Measurements from ENCODE around the gene DAGLA. TPM values are rescaled to one million over a fixed set of nuclear protein-coding genes. Genes with fewer than 3 reads are reported as not detected.

DAGLA gene
- total RNA-seq, 1 donor from 2014 or later, result 0.18 TPM

GRCh38 chr11:61688365-61689163 is 8.4 kb downstream of the DAGLA start:
- no peak for DNase-seq (ENCODE audit: low spot score)
- Mint-ChIP-seq H3K27ac (no peak overlapping the region), H3K9me3 (no peaks in the 10 kb centered on the region), H3K4me1 (ENCODE audit: low read depth) (no peaks in the 10 kb centered on the region), H3K27me3 (ENCODE audit: insufficient read depth) (peaks cover 27% of the 10 kb centered on the region), H3K36me3 (ENCODE audit: low read depth) (no peaks in the 10 kb centered on the region), H3K4me3 (no peak overlapping the region)
- intact Hi-C loops (cut with micrococcal nuclease), result no loop called here

GRCh38 chr11:61689164-61689496 is 8.9 kb downstream of the DAGLA start:
- H3K4me1 Mint-ChIP-seq (ENCODE audit: low read depth), result no peaks in the 10 kb centered on the region
- H3K27me3 Mint-ChIP-seq (ENCODE audit: insufficient read depth), result peaks cover 27% of the 10 kb centered on the region
- H3K36me3 Mint-ChIP-seq (ENCODE audit: low read depth), result no peaks in the 10 kb centered on the region
- intact Hi-C loops (cut with micrococcal nuclease), result no loop called here
- DNase-seq (ENCODE audit: low spot score), result no peak
- H3K4me3 Mint-ChIP-seq, result no peak overlapping the region
- no peak overlapping the region for H3K27ac Mint-ChIP-seq
- H3K9me3 Mint-ChIP-seq, result no peaks in the 10 kb centered on the region

GRCh38 chr11:61690706-61691379 is 10.7 kb downstream of the DAGLA start:
- intact Hi-C loops (cut with micrococcal nuclease), result loop anchor here (10.0 kb wide), 1 partner anchor 434 kb away; the partner anchor contains the start of gene INCENP
- Mint-ChIP-seq H3K36me3 (ENCODE audit: low read depth) (no peaks in the 10 kb centered on the region), H3K27ac (no peak overlapping the region), H3K27me3 (ENCODE audit: insufficient read depth) (peaks cover 16% of the 10 kb centered on the region), H3K4me3 (no peak overlapping the region), H3K4me1 (ENCODE audit: low read depth) (peaks cover 5% of the 10 kb centered on the region), H3K9me3 (no peaks in the 10 kb centered on the region)
- no peak for DNase-seq (ENCODE audit: low spot score)

GRCh38 chr11:61691380-61692156 is 11.4 kb downstream of the DAGLA start:
- Mint-ChIP-seq H3K36me3 (ENCODE audit: low read depth) (no peaks in the 10 kb centered on the region), H3K27ac (no peak overlapping the region), H3K27me3 (ENCODE audit: insufficient read depth) (peaks cover 15% of the 10 kb centered on the region), H3K9me3 (no peaks in the 10 kb centered on the region), H3K4me1 (ENCODE audit: low read depth) (peaks cover 12% of the 10 kb centered on the region), H3K4me3 (no peak overlapping the region)
- DNase-seq (ENCODE audit: low spot score), result no peak
- intact Hi-C loops (cut with micrococcal nuclease), result loop anchor here (10.0 kb wide), 1 partner anchor 433 kb away; the partner anchor contains the start of gene INCENP

GRCh38 chr11:61693922-61694601 is 13.9 kb downstream of the DAGLA start:
- Mint-ChIP-seq H3K4me1 (ENCODE audit: low read depth) (peaks cover 25% of the 10 kb centered on the region), H3K4me3 (no peak overlapping the region), H3K36me3 (ENCODE audit: low read depth) (no peaks in the 10 kb centered on the region), H3K9me3 (no peaks in the 10 kb centered on the region), H3K27me3 (ENCODE audit: insufficient read depth) (peaks cover 6% of the 10 kb centered on the region), H3K27ac (no peak overlapping the region)
- DNase-seq (ENCODE audit: low spot score), result no peak
- intact Hi-C loops (cut with micrococcal nuclease), result loop anchor here (10.0 kb wide), 1 partner anchor 431 kb away; the partner anchor contains the start of gene INCENP

- peaks cover 6% of the 10 kb centered on the region for H3K27me3 Mint-ChIP-seq (ENCODE audit: insufficient read depth)
- no peaks in the 10 kb centered on the region for H3K36me3 Mint-ChIP-seq (ENCODE audit: low read depth)
- intact Hi-C loops (cut with micrococcal nuclease), result loop anchor here (10.0 kb wide), 1 partner anchor 430 kb away; the partner anchor contains the start of gene INCENP
Measured at GRCh38 chr11:61694602-61694939, 14.4 kb downstream of the DAGLA start.

GRCh38 chr11:61694946-61695706 is 14.9 kb downstream of the DAGLA start:
- H3K4me1 Mint-ChIP-seq (ENCODE audit: low read depth), result peaks cover 25% of the 10 kb centered on the region
- no peak for DNase-seq (ENCODE audit: low spot score)
- peak overlapping the region; percentile 70 for H3K4me3 Mint-ChIP-seq
- no peaks in the 10 kb centered on the region for H3K36me3 Mint-ChIP-seq (ENCODE audit: low read depth)
- peaks cover 5% of the 10 kb centered on the region for H3K27me3 Mint-ChIP-seq (ENCODE audit: insufficient read depth)
- no peaks in the 10 kb centered on the region for H3K9me3 Mint-ChIP-seq
- intact Hi-C loops (cut with micrococcal nuclease), result loop anchor here (5.0 to 10.0 kb wide), 2 partner anchors 57 to 430 kb away; partner anchors contain the start of genes INCENP and MYRF
- peak overlapping the region; percentile 82 for H3K27ac Mint-ChIP-seq

More at GRCh38 chr11:61694602-61694939, 14.4 kb downstream of the DAGLA start:
- Mint-ChIP-seq H3K4me3 (no peak overlapping the region), H3K27ac (no peak overlapping the region), H3K4me1 (ENCODE audit: low read depth) (peaks cover 25% of the 10 kb centered on the region), H3K9me3 (no peaks in the 10 kb centered on the region)
- DNase-seq (ENCODE audit: low spot score), result no peak

- Mint-ChIP-seq H3K27ac (peak overlapping the region; percentile 82), H3K36me3 (ENCODE audit: low read depth) (no peaks in the 10 kb centered on the region), H3K27me3 (ENCODE audit: insufficient read depth) (peaks cover 3% of the 10 kb centered on the region), H3K4me3 (peak overlapping the region; percentile 70), H3K4me1 (ENCODE audit: low read depth) (peaks cover 25% of the 10 kb centered on the region), H3K9me3 (no peaks in the 10 kb centered on the region)
- peak; percentile 90 for DNase-seq (ENCODE audit: low spot score)
- intact Hi-C loops (cut with micrococcal nuclease), result loop anchor here (1.0 to 10.0 kb wide), 6 partner anchors 12 to 429 kb away; partner anchors contain the start of genes DAGLA, FEN1, INCENP and MYRF
Measured at GRCh38 chr11:61695917-61696316, 15.7 kb downstream of the DAGLA start.

- Mint-ChIP-seq H3K27ac (no peak overlapping the region), H3K4me1 (ENCODE audit: low read depth) (peaks cover 25% of the 10 kb centered on the region), H3K4me3 (no peak overlapping the region), H3K9me3 (no peaks in the 10 kb centered on the region), H3K27me3 (ENCODE audit: insufficient read depth) (peaks cover under 1% of the 10 kb centered on the region), H3K36me3 (ENCODE audit: low read depth) (no peaks in the 10 kb centered on the region)
- no peak for DNase-seq (ENCODE audit: low spot score)
- intact Hi-C loops (cut with micrococcal nuclease), result loop anchor here (1.0 to 10.0 kb wide), 6 partner anchors 12 to 428 kb away; partner anchors contain the start of genes DAGLA, FEN1, INCENP and MYRF
Measured at GRCh38 chr11:61696602-61697001, 16.4 kb downstream of the DAGLA start.

- H3K36me3 Mint-ChIP-seq (ENCODE audit: low read depth), result no peaks in the 10 kb centered on the region
- peaks cover 25% of the 10 kb centered on the region for H3K4me1 Mint-ChIP-seq (ENCODE audit: low read depth)
- DNase-seq (ENCODE audit: low spot score), result no peak
- H3K27ac Mint-ChIP-seq, result no peak overlapping the region
- intact Hi-C loops (cut with micrococcal nuclease), result loop anchor here (5.0 to 10.0 kb wide), 2 partner anchors 55 to 428 kb away; partner anchors contain the start of genes INCENP and MYRF
- H3K27me3 Mint-ChIP-seq (ENCODE audit: insufficient read depth), result peaks cover 1% of the 10 kb centered on the region
- no peak overlapping the region for H3K4me3 Mint-ChIP-seq
- no peaks in the 10 kb centered on the region for H3K9me3 Mint-ChIP-seq
Measured at GRCh38 chr11:61697078-61697502, 16.9 kb downstream of the DAGLA start.

- DNase-seq (ENCODE audit: low spot score), result no peak
- intact Hi-C loops (cut with micrococcal nuclease), result loop anchor here (5.0 to 10.0 kb wide), 2 partner anchors 55 to 427 kb away; partner anchors contain the start of genes INCENP and MYRF
- Mint-ChIP-seq H3K4me1 (ENCODE audit: low read depth) (peaks cover 28% of the 10 kb centered on the region), H3K4me3 (no peak overlapping the region), H3K27ac (no peak overlapping the region), H3K27me3 (ENCODE audit: insufficient read depth) (peaks cover 3% of the 10 kb centered on the region), H3K36me3 (ENCODE audit: low read depth) (no peaks in the 10 kb centered on the region), H3K9me3 (no peaks in the 10 kb centered on the region)
Measured at GRCh38 chr11:61697764-61698163, 17.6 kb downstream of the DAGLA start.
